GM12878 (cell line): ENCODE results near the gene CDH4. TPM values are rescaled to one million over a fixed set of nuclear protein-coding genes. Genes with fewer than 3 reads are reported as not detected.

Experiments
- ATAC-seq: fragments of 200-7000 bp; cut with Tn5 transposase; 3 replicates; pipeline ENCODE4 v1.9.1; 2020; ENCODE audit warnings: mild to moderate bottlenecking, moderate library complexity
- BruUV-seq: library from RNA; stranded (reverse); fragments of 400-500 nt; replicated peaks from 2 replicates; lab custom pipeline; 2021; lab: Mats Ljungman, UMichigan
- CTCF ChIA-PET: fragments of 300-600 bp; sonication (Branson Sonifier 250); formaldehyde crosslinking; extraction: SDS; loops from one replicate; lab custom pipeline; 2021; ENCODE audit warnings: inconsistent platforms; lab: Yijun Ruan, JAX
- POLR2A ChIA-PET: fragments of 350-600 bp; formaldehyde crosslinking; extraction: SDS; loops from one replicate; lab custom pipeline; 2021; ENCODE audit warnings: inconsistent platforms; lab: Charles Lee
- RAD21 ChIA-PET: fragments of 300-600 bp; sonication (Branson Sonifier 250); formaldehyde crosslinking; loops from one replicate; lab custom pipeline; 2023; ENCODE audit warnings: antibody characterized with exemption; ENCODE audit not compliant: unreplicated experiment; lab: Charles Lee
- SMC1A ChIA-PET: fragments of 300-600 bp; sonication (Branson Sonifier 250); formaldehyde crosslinking; loops from one replicate; lab custom pipeline; 2023; ENCODE audit not compliant: unreplicated experiment, uncharacterized antibody; lab: Charles Lee
- DNase-seq: peaks from one replicate; pipeline ENCODE4 v3.0.0-alpha.2; 2011; ENCODE audit warnings: low read depth, low spot score
- FAIRE-seq: peaks from 3 replicates; lab custom pipeline; 2011; peaks lifted over from hg19 to GRCh38; lab: Jason Lieb, UNC
- H2AFZ ChIP-seq: 2 replicates; pipeline ENCODE4 v1.6.0; 2011; ENCODE audit warnings: low read depth, low read length, control low read depth; ENCODE audit not compliant: control insufficient read depth
- H3K27ac ChIP-seq: 2 replicates; pipeline ENCODE4 v1.5.1; 2011; ENCODE audit warnings: control low read depth; ENCODE audit not compliant: control insufficient read depth, insufficient read depth
- H3K27me3 ChIP-seq, 2 experiments: replicated peaks in 1 of 2; 2 replicates each; pipeline versions ENCODE4 v1.6.0 to v1.6.1; 2011; ENCODE audit warnings: low read length in 1 of 2; ENCODE audit not compliant: control insufficient read depth in 2 of 2, insufficient read depth in 2 of 2
- H3K36me3 ChIP-seq, 2 experiments: 2 replicates each; pipeline ENCODE4 v1.5.1; 2011; ENCODE audit warnings: low read length in 1 of 2; ENCODE audit not compliant: control insufficient read depth in 2 of 2, insufficient read depth in 2 of 2
- H3K4me1 ChIP-seq: 2 replicates; pipeline ENCODE4 v1.6.1; 2011; ENCODE audit warnings: mild to moderate bottlenecking, low read length, moderate library complexity, mixed read lengths; ENCODE audit not compliant: control insufficient read depth, insufficient read depth
- H3K4me2 ChIP-seq: 2 replicates; pipeline ENCODE4 v1.6.0; 2011; ENCODE audit warnings: control low read depth; ENCODE audit not compliant: control insufficient read depth, insufficient read depth
- H3K4me3 ChIP-seq: fragments of 200-600 bp; sonication (generic); 2 replicates; pipeline ENCODE4 v1.5.1; 2016
- H3K79me2 ChIP-seq: 2 replicates; pipeline ENCODE4 v1.6.0; 2011; ENCODE audit warnings: low read length; ENCODE audit not compliant: control insufficient read depth, insufficient read depth
- H3K9ac ChIP-seq: 2 replicates; pipeline ENCODE4 v1.8.0; 2011; ENCODE audit warnings: low read length, control low read depth, mixed read lengths; ENCODE audit not compliant: control insufficient read depth, insufficient read depth
- H3K9me3 ChIP-seq: replicated peaks from 3 replicates; pipeline ENCODE4 v1.5.1; 2011; ENCODE audit warnings: mild to moderate bottlenecking, low read length; ENCODE audit not compliant: control insufficient read depth, insufficient read depth
- H4K20me1 ChIP-seq: 2 replicates; pipeline ENCODE4 v1.6.0; 2011; ENCODE audit not compliant: control insufficient read depth, insufficient read depth
- BRCA1 ChIP-seq: IDR thresholded peaks from 2 replicates; pipeline ENCODE4 v1.6.1; 2011; ENCODE audit warnings: low read depth, low read length, improper control_type of control experiment
- GABPA ChIP-seq: IDR thresholded peaks from 2 replicates; pipeline ENCODE4 v1.6.1; 2014; ENCODE audit warnings: antibody characterized with exemption, low read depth, mild to moderate bottlenecking, inconsistent platforms
- JUNB ChIP-seq: IDR thresholded peaks from 2 replicates; pipeline ENCODE4 v1.6.1; 2016; ENCODE audit warnings: antibody characterized with exemption, mild to moderate bottlenecking
- KDM1A ChIP-seq: fragments of 200-600 bp; sonication (generic); IDR thresholded peaks from 2 replicates; pipeline ENCODE4 v1.6.1; 2016; ENCODE audit warnings: borderline replicate concordance
- MEF2A ChIP-seq: IDR thresholded peaks from 2 replicates; pipeline ENCODE4 v1.6.1; 2011; ENCODE audit warnings: low read depth, mild to moderate bottlenecking, low read length, moderate library complexity; ENCODE audit not compliant: insufficient read depth
- MXI1 ChIP-seq: fragments of 150-350 bp; IDR thresholded peaks from 2 replicates; pipeline ENCODE4 v1.6.1; 2011; ENCODE audit warnings: low read depth, mild to moderate bottlenecking, inconsistent platforms, low read length, improper control_type of control experiment
- NFXL1 ChIP-seq: fragments of 450-650 bp; IDR thresholded peaks from 2 replicates; pipeline ENCODE4 v1.6.1; 2017; ENCODE audit warnings: antibody characterized with exemption, mild to moderate bottlenecking, borderline replicate concordance
- NFYA ChIP-seq: IDR thresholded peaks from 2 replicates; pipeline ENCODE4 v1.6.1; 2011; ENCODE audit warnings: low read depth, mild to moderate bottlenecking, low read length, improper control_type of control experiment, borderline replicate concordance
- NR2C2 ChIP-seq: IDR thresholded peaks from 2 replicates; pipeline ENCODE4 v1.6.1; 2011; ENCODE audit warnings: borderline replicate concordance, low read depth; ENCODE audit not compliant: control insufficient read depth, insufficient read length
- SIX5 ChIP-seq: IDR thresholded peaks from 2 replicates; pipeline ENCODE4 v1.6.1; 2011; ENCODE audit warnings: mild to moderate bottlenecking, low read depth, low read length, moderate library complexity; ENCODE audit not compliant: severe bottlenecking
- SP1 ChIP-seq: IDR thresholded peaks from one replicate; pipeline ENCODE4 v1.6.1; 2011; ENCODE audit warnings: low read depth, low read length
- SPI1 ChIP-seq: IDR thresholded peaks from 2 replicates; pipeline ENCODE4 v1.6.1; 2011; ENCODE audit warnings: low read depth, mild to moderate bottlenecking, low read length, moderate library complexity, borderline replicate concordance; ENCODE audit not compliant: insufficient read depth
- ZNF274 ChIP-seq: IDR thresholded peaks from one replicate; pipeline ENCODE4 v1.8.0; 2011; ENCODE audit not compliant: insufficient read length, insufficient read depth
- WGBS: methylation state at CpG from one replicate; pipeline ENCODE4 v1.1.6; 2016; ENCODE audit warnings: low lambda C conversion rate; ENCODE audit not compliant: insufficient replicate concordance, insufficient coverage; ENCODE audit errors: missing lambda C conversion rate; 5-methylcytosine and 5-hydroxymethylcytosine counted together
- in situ Hi-C: fragments of 300-500 bp; cut with MboI; formaldehyde crosslinking; loops from 9 replicates; pipeline ENCODE4 v1.14.3; 2018; ENCODE audit warnings: mixed read lengths
- intact Hi-C: fragments of 100-400 bp; cut with micrococcal nuclease; formaldehyde crosslinking; loops from one replicate; pipeline ENCODE4 v1.14.2; 2022; ENCODE audit not compliant: unreplicated experiment
- polyA plus RNA-seq, 11 experiments: library from polyadenylated mRNA; depleted of rRNA in 4 of 11; unstranded in 6 of 11; stranded (reverse) in 5 of 11; fragments of >200 nt; fragmentation: Nextera tagmentation in 4 of 11; fragmentation: Illumina TruSeq in 1 of 11; extraction: Ambion mirVana in 4 of 11; extraction: Trizol in 1 of 11; gene quantifications; 1 replicate in 1 of 11; 2 replicates in 10 of 11; pipeline versions ENCODE4 v1.2.1 to v1.2.3, GENCODE V29; 2011 to 2016; ENCODE audit warnings: inconsistent platforms in 2 of 11, missing spikeins in 2 of 11, low read depth in 1 of 11
- total RNA-seq, 4 experiments: library from RNA; depleted of rRNA in 3 of 4; stranded (reverse); fragments of >200 nt in 3 of 4; fragmentation: Illumina TruSeq in 1 of 4; extraction: Trizol in 1 of 4; gene quantifications; 2 replicates each; pipeline versions ENCODE4 v1.2.1 to v1.2.3, GENCODE V29; 2013 to 2021
- TF ChIP-seq, protein P1 (sequence below): IDR thresholded peaks from 2 replicates; pipeline ENCODE4 v1.6.1; 2012; ENCODE audit warnings: low read depth, low read length, improper control_type of control experiment
- TF ChIP-seq, protein P2 (sequence below): fragments of 450-650 bp; IDR thresholded peaks from 2 replicates; pipeline ENCODE4 v1.6.1; 2017; ENCODE audit warnings: mild to moderate bottlenecking, moderate library complexity

Gene CDH4
- total and polyA plus RNA-seq, 10 of the 15 experiments (the other 5 are each of a cell fraction or from before 2014, with no cell fraction given), result not detected

DNA sequence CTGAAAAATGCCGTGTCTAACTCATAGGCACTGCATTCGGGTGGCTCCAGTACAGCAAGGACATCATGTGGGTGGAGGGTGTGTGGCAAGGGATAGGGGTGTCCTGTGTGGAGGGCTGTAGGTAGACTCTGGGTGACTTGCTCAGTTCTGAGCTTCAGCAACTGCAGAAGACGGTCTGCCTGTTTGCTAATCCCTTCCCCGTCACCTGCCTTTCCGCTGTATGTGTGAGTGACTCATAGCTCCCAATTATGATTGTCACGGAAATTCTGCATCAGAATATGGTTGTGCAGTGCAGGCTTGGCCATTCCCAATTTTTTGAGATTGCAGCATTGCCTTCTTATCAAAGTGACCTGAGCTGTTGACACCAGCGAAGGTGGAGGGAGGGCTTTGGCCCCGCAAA is 174.3 kb downstream of the CDH4 start (continued):
- no peak for TF ChIP-seq SIX5
- no peak for TF ChIP-seq GABPA
- no peak for TF ChIP-seq ZNF274
- TF ChIP-seq, all 136 proteins: peak for 0

DNA sequence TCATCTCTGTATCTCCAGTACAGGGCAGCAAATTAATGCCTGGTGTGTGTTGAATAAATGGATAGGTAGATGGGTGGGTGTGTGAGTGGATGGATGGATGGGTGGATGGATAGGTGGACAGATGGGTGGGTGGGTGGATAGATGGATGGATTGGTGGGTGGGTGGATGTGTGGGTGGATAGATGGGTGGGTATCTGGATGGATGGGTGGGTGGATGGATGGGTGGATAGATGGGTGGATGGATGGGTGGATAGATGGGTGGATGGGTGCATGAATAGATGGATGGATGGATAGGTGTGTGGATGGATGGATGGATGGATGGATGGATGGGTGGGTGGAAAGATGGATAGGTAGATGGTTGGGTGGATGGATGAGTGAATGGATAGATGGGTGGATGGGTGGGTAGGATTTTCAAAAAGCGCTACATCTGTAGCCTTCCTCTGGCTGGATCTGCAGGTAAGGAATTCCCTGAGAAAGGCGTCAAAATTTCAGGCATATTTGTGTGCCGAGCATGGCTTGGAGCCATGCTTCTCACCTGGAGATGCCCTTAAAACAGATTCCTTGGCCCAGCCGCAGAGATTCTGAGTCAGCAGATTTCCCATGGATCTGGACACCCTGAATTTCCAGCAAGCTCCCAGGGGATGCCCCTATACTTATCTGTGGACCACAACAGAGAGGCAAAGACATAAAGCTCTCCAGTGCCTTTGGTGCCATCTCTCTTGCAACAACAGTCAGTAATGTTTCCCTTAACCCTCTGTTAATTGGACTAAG is 177.6 kb downstream of the CDH4 start:
- WGBS, result 46% methylated on average over 3 of the region's 4 CpGs
- DNase-seq (no peak), FAIRE-seq (no peak), ATAC-seq (no peak)
- no peaks in the 10 kb centered on the region for H3K79me2 ChIP-seq
- in situ Hi-C loops, result loop anchor here (25.0 kb wide), 1 partner anchor 442 kb away; no protein-coding TSS in a partner anchor
- H3K4me2 ChIP-seq, result no peak overlapping the region
- POLR2A ChIA-PET, result no interaction called here
- H3K27me3 ChIP-seq, result no peaks in the 10 kb centered on the region
- intact Hi-C loops, result no loop called here
- no TSS peak for BruUV-seq
- SMC1A ChIA-PET, result no interaction called here
- RAD21 ChIA-PET, result no interaction called here
- H2AFZ ChIP-seq, result no peak overlapping the region
- H3K9me3 ChIP-seq, result no peaks in the 10 kb centered on the region; the same call in 2 of the 3 replicates
- no peak overlapping the region for H3K9ac ChIP-seq
- no peaks in the 10 kb centered on the region for H4K20me1 ChIP-seq
- no peak overlapping the region for H3K27ac ChIP-seq
- H3K4me1 ChIP-seq, result no peaks in the 10 kb centered on the region
- H3K36me3 ChIP-seq, result no peaks in the 10 kb centered on the region
- CTCF ChIA-PET, result no interaction called here
- H3K4me3 ChIP-seq, result no peak overlapping the region
- TF ChIP-seq, protein P1, sequence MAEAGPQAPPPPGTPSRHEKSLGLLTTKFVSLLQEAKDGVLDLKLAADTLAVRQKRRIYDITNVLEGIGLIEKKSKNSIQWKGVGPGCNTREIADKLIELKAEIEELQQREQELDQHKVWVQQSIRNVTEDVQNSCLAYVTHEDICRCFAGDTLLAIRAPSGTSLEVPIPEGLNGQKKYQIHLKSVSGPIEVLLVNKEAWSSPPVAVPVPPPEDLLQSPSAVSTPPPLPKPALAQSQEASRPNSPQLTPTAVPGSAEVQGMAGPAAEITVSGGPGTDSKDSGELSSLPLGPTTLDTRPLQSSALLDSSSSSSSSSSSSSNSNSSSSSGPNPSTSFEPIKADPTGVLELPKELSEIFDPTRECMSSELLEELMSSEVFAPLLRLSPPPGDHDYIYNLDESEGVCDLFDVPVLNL, result no peak
- TF ChIP-seq NFYA (no peak), KDM1A (no peak), BRCA1 (no peak), SP1 (no peak), MXI1 (no peak), MEF2A (no peak), SIX5 (no peak), NFXL1 (no peak), SPI1 (no peak), JUNB (no peak), NR2C2 (no peak)
- TF ChIP-seq, protein P2, sequence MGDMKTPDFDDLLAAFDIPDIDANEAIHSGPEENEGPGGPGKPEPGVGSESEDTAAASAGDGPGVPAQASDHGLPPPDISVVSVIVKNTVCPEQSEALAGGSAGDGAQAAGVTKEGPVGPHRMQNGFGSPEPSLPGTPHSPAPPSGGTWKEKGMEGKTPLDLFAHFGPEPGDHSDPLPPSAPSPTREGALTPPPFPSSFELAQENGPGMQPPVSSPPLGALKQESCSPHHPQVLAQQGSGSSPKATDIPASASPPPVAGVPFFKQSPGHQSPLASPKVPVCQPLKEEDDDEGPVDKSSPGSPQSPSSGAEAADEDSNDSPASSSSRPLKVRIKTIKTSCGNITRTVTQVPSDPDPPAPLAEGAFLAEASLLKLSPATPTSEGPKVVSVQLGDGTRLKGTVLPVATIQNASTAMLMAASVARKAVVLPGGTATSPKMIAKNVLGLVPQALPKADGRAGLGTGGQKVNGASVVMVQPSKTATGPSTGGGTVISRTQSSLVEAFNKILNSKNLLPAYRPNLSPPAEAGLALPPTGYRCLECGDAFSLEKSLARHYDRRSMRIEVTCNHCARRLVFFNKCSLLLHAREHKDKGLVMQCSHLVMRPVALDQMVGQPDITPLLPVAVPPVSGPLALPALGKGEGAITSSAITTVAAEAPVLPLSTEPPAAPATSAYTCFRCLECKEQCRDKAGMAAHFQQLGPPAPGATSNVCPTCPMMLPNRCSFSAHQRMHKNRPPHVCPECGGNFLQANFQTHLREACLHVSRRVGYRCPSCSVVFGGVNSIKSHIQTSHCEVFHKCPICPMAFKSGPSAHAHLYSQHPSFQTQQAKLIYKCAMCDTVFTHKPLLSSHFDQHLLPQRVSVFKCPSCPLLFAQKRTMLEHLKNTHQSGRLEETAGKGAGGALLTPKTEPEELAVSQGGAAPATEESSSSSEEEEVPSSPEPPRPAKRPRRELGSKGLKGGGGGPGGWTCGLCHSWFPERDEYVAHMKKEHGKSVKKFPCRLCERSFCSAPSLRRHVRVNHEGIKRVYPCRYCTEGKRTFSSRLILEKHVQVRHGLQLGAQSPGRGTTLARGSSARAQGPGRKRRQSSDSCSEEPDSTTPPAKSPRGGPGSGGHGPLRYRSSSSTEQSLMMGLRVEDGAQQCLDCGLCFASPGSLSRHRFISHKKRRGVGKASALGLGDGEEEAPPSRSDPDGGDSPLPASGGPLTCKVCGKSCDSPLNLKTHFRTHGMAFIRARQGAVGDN, result no peak
